NCI-H526 (cell line): ENCODE measurements around the gene CD59.
A peak's percentile ranks its signal among the peaks of the same experiment; 100 is the strongest.

ENCODE experiments used
- DNase-seq, 2 experiments: peaks; one replicate each; lab custom pipeline; 2025; lab: John Stamatoyannopoulos, UW

CD59 gene, protein sequence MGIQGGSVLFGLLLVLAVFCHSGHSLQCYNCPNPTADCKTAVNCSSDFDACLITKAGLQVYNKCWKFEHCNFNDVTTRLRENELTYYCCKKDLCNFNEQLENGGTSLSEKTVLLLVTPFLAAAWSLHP

DNA sequence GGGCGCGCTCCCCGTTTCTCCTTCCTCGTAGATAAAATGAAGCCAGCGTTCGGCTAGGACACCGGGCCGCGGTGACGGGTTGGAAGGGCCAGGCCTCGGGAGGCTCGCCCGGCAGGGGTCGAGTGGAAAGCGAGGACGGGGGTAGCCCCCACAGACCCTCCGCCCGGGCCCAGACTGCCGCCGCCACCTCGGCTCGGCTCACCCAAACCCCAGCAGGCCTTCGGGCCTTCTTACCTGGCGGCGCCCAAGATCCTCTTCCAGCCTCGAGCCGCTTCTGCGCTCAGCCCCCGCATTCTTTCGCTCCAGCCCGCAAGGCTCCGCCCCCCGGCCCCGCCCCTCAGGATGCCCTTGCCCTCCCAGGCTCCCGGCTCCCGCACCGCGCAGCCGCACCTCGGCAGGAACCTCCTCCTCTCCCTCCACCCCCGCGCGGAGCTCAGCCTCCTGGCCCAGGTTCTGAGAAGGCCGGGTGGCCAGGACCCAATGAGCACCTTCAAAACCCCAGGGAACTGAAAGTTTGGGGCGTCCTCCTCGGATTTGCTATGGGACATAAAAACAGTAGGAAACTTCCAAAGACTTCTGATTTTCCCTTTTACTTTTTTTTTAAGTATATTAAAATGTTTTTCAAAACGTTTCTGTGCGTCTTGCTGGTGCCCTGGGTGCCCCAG, at the start of gene CD59:
TSS of gene CD59 (minus strand) at position 276 of the 665 bp plus-strand sequence. CDS start 13,978 bp downstream, outside the sequence.
- DNase-seq, result peak; percentile 90 to 99

DNA sequence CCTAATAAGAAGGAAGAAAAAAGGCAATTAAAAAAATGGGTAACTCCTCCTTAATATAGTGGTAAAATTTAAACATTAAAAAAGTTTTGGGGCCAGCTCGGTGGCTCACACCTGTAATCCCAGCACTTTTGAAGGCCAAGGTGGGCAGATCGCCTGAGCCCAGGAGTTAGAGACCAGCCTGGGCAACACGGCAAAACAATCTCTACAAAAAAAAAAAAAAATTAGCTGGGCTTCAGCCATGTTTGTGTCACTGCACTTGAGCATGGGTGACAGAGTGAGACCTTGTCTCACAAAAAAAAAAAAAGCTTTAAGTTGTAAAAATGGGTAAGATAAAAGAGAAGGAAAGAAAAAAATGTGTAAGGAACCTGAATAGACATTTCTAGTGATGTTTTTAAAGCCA, 49.4 kb upstream of the CD59 start:
- no peak for DNase-seq

DNA sequence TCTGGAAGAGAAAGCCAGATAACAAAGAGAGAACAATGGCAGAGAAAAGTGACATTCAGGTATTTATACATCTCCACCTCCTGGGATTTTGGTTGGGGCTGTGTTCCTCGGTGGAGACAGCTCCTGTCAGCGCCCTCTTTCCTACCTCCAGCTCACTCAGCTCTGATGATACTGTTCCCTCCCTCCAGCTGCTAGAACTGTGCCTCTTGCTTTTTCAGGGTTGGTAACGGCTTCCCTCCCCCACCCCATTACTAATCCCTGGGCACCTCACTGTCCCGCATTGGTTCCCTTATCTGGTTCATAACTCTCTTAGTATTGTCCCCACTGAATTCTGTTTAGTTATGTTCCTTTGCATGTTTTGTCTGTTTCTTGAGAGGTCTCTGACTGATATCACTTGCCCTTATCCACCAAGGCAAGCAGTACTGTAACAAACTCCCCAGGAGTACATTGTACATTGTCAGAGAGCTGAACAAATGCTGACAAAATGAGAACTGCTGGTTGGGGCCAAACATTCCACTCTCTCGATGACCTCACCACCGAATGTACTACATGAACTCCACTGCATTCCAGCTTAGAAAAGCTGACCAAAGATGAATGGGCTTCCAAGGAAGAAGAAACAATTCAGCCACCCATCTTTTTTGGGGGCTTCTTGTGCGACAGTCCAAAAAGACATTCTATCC, 43.8 kb upstream of the CD59 start:
- DNase-seq, result no peak

DNA sequence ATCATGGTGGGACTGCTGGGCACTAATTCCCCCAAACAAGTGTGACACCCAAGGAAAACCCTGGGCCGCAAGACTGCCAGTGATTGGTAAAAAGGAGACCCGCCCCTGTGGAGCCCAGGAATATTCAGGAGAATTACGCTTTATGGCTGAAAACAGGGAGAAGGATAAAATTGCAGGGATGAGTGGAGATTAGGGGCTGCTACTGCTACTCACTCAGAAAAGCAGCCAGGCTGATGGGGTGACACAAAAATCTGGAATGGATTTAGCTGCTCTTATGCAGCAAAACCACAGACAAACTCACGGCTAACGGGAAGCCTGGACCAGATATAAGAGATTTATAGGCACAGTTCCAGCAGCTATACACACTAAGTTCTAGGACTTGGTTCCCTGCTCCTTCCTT, 42.5 kb upstream of the CD59 start:
- no peak for DNase-seq

DNA sequence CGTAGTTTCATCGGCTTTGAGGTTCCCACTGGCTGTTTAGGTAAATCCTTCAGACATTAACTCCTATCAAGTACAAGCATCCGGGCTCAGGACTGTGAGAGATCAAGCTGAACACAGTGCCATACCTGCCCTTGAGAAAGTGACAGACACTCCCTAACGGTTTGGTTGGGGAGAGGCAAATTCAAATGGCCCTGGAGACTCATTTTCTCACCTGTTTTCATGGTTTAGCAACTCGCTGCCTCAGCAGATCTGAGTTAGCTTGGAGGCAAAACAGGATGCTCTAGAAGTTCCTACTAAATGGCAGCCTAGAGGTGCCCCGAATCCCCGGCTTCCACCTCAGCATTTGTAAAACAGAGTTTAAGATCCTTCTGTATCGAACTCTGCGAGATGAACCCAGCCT, 41.7 kb upstream of the CD59 start:
- DNase-seq, result peak in 1 of 2 experiments; percentile 26

DNA sequence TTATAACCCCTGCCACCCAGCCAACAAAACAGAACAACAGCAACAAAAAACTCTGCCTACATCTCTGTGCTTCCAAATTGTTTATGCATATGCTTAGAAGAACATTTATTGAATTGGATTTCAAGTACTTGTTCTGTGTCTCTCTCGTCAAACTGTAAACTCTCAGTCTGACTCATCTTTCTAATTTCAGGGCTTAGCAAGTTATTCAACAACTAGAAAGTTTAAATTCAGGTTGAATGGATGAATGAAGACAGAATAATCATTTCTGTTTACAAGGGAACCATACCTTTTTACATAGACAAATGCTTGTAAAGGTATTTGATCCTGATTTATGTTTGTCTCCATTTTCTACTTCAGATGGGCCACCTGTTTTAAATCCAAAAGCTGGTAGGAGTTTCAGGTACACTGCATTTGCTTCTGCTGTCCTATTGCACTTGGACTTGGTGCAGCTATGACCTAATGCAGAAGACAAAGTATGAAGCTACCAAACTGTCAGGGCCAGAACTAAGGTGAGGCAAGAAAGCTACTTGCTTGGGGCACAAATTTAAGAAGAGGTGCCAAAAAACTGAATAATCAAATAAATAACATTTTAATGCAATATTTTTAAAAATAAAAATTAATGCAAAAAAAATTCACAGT, 39.7 kb upstream of the CD59 start:
- no peak for DNase-seq

DNA sequence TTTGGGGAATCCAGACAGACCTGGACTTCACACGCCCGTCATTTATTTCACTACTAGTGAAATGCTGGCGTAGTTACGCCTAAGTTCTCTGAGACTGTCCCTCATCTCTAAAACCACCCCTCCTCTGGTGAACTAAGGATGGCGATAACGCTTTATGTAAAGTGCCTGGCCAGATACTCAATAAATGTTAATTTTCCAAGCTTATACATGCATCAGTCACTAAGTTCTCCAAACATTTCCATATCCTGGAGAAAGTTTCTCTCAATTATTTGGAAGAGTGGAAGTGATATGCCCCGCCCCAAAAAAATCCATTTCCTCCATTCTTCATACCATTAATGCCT, 39.2 kb upstream of the CD59 start:
- no peak for DNase-seq

DNA sequence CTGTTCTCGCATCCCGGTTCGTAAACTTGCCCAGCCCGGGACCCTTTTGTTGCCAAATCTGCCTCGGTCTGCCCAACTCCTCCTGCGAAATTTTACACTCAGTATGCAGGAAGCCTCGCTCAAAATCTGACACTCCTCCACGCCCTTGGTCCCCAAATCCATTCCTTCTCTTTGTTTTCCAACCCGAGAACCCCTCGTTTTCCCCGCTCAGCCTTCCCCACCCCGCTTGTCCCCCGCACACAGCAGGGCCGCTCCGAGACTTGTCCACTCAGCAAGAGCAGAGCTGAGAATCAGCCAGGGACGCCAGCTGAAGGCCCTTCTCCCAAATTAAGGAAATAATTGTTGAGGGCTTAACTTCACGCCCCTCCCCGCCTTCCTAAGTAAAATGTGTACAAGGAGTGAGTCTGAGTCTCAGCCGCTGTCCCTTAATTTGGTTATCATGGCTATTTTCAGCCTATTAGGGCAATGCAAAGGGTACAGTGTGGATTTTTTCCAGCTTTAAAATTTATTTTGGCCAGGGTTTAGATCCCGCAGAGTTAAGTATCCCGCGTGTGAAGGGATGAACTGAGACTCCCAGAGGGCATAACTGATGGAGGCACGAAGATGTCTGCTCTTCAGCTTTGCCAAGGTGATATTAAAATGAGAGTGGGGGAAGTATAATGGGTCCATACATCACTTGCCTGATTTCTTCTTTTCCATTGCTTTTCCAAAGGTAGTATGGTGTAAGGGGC, 38.7 kb upstream of the CD59 start:
- peak in 1 of 2 experiments; percentile 46 for DNase-seq

DNA sequence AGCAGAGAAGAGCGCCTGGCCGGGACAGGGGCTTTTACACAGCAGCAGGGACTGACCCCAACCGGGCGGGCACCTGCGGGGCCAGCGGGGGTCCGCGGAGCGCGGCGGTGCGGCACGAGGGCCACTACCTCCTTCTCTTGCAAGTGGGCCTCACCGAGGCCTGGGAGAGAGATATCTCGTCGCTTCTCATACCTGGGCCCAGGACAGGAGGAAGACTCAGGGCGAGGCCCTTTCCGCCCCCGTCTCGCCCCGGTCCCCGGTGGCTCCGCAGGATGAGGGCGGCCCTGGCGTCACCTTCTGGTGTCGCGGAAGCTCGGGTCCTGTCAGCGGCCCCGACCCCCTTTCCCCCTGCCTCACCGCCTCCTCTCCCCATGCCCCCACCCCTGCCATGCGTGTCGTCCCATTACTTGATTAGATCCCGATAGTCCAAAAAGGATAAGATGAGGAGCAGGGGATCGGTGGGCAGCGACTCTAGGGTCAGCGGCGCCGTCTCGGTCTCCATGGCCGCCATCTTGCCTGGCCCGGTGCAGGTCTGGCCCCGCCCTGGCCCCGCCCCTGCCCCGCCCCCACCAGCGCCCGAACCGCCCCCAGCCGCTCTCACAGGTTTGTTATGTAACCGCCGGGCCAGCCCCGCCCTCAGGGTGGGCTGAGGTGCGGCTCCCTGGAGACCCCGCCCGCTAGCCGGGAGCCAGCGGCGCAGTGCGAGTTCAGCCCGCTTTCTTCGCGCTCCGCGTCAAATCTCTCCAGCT, 37.9 kb upstream of the CD59 start, which contains the start of gene FBXO3:
TSS of gene FBXO3 (minus strand) at position 534 of the 749 bp plus-strand sequence. CDS start at position 511, 23 bp downstream.
- peak; percentile 82 to 97 for DNase-seq

DNA sequence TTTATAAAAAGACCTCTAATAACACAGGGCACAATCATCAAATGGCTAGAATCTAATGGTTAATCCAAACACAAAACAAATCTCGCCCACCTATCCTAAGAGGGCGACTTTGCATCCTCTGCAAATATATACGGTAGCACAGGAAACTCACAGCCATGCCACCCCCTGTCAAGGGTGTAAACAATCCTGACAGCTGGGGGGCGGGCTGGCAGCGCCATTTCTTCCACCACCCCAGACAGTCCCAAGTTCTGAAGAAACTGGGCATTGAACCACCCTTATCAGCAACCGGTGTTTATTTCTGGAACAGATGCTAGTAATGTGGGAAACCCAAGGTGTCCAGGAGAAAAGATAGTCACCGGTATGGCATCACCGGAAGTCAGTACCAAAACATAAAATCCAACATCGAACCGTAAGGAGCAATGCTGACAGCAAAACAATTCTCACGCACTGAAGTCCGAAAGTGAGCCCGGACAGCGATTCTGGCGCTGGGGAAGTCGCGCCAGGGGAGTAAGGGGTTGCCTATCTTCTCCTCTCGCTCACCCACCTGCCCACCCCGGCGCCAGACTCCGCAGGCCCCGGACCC, 37.3 kb upstream of the CD59 start:
- peak in 1 of 2 experiments; percentile 49 for DNase-seq

DNA sequence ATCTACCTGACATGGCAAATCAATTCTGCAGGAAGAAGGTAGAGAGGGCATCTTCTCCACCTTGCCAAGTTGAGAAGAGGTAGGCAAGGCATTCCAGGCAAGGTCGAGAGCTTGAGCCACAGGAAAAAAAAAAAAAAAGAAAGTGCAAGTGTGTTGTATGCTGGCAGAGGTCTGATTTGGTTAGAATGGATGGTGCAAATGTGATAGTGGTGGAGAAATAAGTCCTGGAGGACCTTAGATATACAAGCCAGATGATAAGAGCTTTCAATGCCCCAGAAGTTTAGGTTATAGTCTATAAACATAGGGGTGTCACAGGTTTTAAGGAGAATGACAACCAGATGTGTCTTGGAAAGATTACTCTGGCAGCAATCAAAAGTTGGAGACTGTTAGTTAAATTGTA, 36.6 kb upstream of the CD59 start:
- DNase-seq, result no peak

DNA sequence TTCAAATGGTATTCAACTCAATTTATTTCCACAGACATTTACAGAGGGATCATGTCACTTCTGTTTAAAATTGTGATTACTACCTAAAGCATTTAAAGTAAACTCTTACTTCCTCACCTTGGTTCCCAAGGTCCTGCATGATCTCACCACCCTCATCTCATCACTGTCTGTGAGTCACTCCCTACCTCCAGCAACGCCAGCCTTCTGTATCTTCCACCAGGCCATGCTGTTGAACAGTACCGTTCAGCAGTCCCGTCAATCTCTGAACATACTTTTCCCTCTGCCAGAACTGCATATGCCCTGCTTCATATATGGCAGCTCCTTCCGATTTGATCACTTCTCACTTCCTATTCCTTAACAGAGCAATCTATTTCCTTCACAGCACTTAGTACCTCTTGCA, 36.1 kb upstream of the CD59 start:
- DNase-seq, result no peak

DNA sequence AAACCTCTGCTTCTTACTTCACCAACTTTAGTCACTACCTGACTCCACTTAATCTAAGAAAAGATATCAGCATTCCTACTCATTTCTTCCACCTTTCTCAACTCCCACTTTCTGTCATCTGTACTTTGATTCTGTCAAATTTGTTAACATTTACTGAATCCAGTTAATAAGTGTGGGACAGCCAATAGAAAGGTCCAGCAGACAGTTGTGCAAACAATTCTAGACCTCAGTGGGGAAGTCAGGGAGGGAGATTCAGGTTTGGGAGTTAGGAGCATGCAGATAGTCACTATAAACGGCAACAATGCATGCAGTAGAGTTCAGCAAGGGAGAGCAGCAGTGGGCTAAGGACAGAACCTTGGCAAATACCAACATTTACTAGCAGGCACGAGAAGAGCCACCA, 34.0 kb upstream of the CD59 start:
- DNase-seq, result no peak

DNA sequence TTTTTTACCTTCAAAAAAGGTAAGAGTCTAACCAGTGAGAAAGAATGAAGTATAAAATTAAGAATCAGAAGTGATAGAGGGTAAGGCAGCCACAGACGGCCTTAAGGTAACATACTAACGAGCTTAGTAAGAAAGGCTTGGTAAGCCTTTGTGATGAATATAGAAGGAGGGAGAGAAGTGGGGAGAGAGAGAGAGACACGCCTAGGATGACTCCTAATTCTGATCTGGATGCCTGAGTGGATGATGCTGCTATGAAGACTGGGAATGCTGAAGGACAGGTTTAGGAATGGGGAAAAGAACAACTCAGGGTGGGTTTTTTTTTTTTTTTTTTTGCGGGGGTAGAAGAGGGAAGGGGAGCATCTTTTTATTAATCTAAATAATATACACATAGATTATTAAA, 33.3 kb upstream of the CD59 start:
- DNase-seq, result no peak

DNA sequence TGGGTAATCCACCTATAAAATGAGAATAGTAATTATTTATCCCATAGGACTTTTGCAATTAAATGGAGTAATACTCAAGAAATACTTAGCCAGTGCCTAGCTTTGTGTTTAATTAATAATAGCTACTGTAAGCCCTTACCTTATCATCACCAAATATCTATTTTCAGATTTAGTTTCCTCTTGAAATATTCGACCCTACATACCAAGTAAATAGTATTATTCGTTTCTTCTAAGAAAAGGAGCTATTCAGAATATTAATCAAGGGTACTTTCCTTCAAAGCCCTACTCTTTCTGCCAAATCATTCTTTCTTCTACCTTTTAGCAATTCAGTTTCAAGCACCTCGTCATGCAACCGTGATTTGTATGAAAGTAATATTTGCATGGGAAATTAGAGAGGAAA, 31.4 kb upstream of the CD59 start:
- no peak for DNase-seq

DNA sequence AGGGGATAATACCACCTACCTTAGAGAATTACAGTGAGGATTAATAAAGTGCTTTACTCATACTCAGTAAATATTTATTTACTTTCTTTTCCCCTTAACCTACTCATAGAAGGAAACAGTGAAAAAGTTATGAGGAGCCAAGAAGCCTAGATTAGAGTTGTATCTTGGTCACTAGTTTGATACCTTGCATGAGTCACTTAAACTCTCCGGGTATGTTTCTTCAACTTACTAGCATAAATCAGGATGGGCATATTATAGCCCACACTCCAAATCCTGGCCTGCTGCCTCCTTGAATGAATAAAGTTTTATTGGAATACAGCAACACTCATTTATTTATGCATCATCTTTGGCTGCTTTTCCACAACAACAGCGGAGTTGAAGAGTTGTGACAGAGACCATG, 29.9 kb upstream of the CD59 start:
- no peak for DNase-seq

DNA sequence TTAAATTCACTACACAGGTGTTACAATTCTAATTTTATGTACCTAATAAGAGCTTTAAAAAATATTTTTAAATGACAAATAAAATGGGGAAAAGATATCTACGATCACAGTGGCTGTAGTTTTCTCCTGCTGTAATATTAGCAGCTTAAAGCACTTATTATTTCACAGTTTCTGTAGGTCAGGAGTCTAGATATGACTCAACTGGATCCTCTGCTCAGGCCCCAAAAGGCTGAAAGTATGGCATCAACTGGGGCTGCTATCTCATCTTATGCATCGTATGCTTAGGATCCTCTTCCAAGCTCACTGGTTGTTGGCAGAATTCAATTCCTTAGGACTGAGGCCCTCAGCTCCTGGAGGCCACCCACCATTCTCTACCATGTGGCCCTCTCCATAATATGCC, 25.2 kb upstream of the CD59 start:
- DNase-seq, result no peak

DNA sequence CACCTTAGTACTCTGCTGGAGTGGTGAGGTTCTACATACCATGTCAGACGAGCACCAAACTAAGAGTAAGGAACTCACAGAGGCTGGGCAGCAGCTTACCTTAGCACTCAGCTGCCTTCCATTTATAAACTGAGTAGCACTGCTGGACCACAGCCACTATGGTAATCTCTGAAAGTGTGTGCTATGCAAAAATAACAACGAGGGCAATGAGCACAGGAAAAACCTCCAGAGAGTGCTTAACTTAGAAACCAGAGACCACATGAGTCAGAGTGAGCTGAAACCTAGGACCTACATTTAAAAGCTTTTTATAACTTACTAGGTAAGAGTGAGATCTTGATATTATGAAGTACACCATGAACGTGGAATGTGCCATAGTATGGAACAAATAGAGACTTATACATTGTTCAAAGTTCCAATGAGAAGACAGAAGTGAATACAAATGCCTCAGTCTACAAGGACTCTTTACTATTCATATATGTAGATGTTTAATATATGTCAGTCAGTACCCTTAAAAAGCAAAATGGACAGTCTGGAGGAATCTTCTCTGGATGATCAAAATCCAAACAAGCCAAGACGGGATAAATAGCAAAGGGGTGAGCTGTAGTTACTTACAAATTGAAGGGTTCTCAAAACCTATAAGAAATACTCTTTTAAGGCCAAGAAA, 17.2 kb upstream of the CD59 start:
- DNase-seq, result peak in 1 of 2 experiments; percentile 27

DNA sequence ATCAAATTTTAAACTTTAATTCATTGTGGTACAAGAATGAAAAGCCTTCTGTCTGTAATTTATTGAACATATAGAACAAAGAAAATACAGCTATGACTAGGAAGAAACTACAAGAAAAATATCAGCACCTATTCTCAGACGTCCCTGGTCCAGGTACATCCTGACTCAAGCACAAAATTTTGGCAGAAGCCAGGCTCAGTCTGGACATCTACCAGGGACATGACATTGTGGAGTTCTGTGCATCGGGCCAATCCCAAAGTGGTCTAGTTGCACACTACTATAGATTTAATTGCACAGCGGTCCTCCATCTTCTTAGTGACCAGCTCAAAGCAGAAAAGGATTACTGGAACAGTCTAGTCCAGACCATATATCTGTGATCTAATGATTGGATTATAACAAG, 15.7 kb upstream of the CD59 start:
- DNase-seq, result no peak

DNA sequence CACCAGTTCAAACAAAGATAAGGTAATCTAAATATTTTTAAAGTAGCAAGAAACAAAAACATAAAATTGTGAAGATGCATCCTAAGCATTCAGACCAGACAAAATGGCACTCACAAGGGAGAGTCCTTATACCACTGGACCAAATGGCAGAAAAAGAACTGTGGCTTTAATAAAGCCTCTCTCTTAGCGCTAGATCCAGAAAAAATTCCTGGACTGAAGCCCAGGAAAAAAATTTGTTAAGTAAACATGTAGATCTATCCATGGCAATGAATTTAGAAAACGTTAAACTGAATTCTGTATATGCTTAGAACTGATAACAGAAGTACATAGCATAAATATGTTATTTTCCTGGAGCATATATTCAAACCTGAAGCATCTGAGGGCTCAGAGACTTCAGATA, 11.8 kb upstream of the CD59 start:
- peak; percentile 11 to 16 for DNase-seq

DNA sequence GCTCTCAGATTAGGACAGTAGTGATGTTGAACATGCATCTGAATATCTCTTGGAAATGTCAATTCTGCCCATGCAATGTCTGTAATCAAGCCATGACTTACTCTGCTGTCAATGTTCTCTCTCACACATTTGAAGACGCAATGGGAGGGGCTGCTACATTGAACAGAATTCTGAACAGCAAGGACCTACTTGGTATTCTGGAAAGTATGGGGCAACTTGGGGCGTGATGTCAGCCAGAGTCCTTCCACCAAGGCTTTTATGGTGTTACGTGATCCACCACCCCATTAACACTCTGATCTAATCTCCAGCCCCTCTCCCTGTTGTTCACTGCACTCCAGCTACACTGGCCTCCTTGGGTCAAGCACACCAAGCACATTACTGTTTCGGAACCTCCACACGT, 7.1 kb upstream of the CD59 start:
- no peak for DNase-seq
